Stimulated activated CD8-positive, alpha-beta memory T cell treated with anti-CD3 and anti-CD28 coated beads, Interleukin-7, amount 100 ng/mL, for 4 hours (primary cell): ENCODE results near the gene CALML5.
"Not testable (repeated sequence)": the region's sequence is repeated elsewhere in the genome, so short reads cannot be mapped to it uniquely, and the experiment has no call there.

Experiments
- DNase-seq, 2 donors: peaks; one replicate each; pipeline ENCODE4 v3.0.0-alpha.2; 2020; ENCODE audit warnings: low read depth in 2 of 2

CALML5 gene

GRCh38 chr10:5482016-5482415, 17.4 kb downstream of the CALML5 start:
- DNase-seq = no peak

DNA sequence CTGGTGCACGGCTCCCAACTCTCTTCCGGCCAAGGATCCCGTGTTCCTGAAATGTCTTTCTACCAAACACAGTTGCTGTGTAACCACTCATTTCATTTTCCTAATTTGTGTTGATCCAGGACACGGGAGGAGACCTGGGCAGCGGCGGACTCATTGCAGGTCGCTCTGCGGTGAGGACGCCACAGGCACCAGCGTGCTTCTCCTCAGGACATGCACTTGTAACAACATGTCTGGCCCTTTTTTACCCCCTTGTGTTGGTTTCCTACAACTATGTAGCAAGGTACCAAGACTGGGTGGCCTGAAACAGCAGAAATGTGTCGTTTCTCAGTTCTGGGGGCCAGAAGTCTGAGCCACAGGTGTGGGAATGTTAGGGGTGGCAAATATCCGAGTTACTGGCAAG, 18.2 kb downstream of the CALML5 start:
- no peak for DNase-seq

GRCh38 chr10:5480162-5480941, 19.0 kb downstream of the CALML5 start:
- DNase-seq = no peak

DNA sequence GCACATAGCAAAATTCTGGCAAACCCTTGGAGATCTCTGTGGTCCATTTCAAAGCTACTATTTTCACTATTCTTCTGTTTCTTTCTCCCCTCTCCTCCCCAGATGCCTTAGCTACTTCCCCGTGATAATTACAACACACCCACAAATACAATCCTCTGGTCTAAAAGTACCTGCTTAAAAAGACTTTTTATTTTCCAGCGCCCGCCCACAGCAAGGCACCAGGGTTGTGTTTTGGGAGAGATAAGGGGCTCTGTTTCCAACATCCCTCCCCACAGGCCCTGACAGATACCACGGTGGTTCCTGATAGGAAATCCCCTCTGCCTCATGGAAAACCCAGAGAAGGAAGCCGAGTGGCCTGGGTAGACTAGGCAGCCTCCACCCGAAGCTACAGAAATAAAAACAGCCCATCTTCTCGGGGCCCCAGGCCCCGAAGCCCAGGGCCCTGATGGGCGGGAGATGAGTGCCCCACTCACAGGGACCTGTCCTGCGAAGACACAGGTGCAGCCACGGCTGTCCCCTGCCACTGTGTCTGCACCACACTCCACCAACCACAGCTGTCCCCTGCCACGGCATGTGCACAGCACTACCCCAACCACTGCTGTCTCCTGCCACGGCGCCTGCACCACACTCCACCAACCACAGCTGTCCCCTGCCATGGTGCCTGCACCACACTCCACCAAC, 19.7 kb downstream of the CALML5 start:
- no peak for DNase-seq

GRCh38 chr10:5478694-5479305, 20.6 kb downstream of the CALML5 start:
- DNase-seq = no peak

DNA sequence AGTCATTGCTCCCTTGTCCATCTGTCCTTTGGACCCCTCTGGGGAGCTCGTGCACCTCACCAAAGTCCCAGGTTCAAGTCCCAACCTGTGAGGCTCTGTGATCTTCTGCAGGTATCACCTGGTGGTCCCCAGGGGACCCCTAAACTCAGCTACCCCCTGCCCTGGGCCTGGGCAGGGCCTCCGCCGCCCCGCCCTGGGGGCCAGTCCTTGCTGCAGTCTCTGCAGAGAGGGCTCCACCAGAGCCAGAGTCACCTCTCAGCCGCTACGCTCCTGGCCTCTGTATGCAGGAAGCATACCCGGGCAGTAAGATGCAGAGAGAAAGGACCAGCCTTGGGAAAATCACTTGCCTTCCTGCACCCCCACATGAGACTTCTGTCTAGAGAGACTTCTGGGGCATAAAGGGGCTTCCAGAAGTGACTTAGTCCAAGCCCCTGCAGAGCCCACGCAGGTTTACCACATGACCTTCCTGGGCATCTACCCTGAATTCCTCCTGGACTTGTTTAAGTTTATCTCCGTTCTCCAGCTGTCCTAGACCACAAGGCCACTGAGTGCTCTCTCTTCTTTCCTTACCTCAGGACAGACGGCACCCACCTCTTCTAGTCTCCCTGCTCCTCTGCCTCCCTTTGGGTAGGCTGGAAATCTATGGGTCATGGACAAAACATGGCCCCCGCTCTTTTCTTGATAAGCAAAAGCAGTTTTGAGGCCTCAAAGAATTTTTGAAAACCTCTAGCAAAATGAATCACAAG, 21.2 kb downstream of the CALML5 start:
- no peak for DNase-seq

DNA sequence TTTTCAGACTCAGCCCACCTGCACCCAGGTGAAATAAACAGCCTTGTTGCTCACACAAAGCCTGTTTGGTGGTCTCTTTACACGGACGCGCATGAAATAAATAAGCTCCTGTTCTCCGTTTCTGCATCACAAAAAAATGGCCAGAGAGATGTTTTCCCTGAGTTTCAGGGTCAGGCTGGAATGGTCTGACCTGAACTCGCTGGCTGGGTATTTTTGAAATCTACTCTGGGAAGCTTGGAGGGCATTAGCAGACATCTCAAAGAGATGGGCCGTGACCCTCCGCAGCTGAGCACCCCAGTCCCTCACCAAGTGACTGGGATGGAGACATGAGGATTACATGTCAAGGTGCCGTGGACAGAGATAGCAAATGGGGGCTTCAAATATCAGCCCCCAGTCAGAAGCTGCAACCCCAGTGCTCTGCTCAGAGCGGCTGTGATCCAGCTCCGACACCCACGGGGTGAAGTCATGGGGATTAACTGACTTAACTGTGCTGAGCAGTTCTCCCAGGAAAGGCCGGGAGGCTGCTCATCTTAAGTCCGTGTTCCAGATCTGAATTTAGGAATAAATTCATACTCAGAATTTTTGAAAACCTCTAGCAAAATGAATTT, 22.3 kb downstream of the CALML5 start:
- no peak for DNase-seq

- DNase-seq = not testable (repeated sequence)
Measured at GRCh38 chr10:5475974-5476807, 23.2 kb downstream of the CALML5 start.

DNA sequence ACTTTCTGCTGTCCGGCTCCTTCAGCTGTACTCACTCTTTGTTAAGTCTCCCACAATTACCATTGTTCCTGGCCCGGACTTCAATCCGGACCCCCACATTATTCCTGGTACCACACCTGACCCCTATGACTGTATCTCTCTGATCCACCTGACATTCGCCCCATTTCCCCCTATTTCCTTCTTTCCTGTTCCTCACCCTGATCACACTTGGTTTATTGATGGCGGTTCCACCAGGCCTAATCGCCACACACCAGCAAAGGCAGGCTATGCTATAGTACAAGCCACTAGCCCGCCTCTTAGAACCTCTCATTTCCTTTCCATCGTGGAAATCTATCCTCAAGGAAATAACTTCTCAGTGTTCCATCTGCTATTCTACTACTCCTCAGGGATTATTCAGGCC, 24.3 kb downstream of the CALML5 start:
- not testable (repeated sequence) for DNase-seq

DNA sequence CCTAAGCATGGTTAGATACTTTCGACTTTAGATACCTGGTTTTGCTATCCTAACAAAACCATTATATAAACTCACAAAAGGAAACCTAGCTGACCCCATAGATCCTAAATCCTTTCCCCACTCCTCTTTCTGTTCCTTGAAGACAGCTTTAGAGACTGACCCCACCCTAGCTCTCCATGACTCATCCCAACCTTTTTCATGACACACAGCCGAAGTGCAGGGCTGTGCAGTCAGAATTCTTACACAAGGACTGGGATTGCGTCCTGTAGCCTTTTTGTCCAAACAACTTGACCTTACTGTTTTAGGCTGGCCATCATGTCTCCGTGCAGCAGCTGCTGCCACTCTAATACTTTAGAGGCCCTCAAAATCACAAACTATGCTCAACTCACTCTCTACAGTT, 24.7 kb downstream of the CALML5 start:
- not testable (repeated sequence) for DNase-seq

- no peak for DNase-seq
Measured at GRCh38 chr10:5470062-5470751, 29.2 kb downstream of the CALML5 start.

GRCh38 chr10:5469353-5470061, 29.9 kb downstream of the CALML5 start:
- DNase-seq = no peak

GRCh38 chr10:5468262-5469106, 30.9 kb downstream of the CALML5 start:
- DNase-seq = no peak

DNA sequence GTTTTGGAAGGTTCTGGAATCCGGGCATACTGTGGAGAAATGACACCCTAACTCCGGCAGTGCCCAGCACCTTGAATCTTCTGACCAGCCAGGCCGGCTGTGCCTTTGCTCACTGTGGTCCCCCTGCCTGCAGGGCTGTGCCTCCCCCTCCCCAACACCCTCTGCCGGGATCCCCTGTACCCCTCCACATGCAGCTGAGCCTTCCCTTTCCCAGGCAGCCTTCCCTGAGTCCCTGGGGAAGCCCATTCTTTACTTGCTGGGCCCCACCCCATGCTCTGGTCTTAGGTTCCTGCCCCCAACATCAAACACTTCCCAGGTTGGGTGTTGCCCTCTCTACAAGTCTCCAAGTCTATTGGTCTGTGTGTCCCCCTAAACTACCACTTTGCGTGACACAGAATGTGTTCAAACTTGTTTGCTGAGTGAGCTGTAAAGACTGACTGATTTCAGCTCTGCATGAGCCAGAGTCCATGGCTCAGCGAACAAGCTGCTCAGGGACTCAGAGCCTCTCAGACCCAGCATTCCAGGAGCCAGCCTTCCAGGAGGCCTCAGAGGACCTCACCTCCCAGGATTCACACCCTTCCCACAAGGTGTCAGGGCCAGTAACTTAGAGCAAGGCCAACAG, 31.6 kb downstream of the CALML5 start:
- DNase-seq = no peak

DNA sequence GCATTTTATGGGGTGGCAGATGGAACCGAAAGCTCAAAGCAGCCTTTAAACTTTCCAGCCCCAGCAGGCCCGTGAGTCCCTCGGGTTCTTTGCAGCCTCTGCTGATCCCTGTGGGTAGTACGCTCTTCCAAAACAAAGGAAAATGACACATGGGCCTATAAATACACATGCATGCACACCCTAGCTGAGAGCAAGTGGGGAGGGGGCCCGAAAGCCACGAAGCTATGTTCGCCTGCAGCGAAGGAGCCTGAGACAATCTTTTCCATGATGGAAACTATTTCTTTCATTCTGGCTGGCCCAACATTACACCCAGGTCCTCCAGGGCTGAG, 32.2 kb downstream of the CALML5 start:
- DNase-seq = no peak

DNA sequence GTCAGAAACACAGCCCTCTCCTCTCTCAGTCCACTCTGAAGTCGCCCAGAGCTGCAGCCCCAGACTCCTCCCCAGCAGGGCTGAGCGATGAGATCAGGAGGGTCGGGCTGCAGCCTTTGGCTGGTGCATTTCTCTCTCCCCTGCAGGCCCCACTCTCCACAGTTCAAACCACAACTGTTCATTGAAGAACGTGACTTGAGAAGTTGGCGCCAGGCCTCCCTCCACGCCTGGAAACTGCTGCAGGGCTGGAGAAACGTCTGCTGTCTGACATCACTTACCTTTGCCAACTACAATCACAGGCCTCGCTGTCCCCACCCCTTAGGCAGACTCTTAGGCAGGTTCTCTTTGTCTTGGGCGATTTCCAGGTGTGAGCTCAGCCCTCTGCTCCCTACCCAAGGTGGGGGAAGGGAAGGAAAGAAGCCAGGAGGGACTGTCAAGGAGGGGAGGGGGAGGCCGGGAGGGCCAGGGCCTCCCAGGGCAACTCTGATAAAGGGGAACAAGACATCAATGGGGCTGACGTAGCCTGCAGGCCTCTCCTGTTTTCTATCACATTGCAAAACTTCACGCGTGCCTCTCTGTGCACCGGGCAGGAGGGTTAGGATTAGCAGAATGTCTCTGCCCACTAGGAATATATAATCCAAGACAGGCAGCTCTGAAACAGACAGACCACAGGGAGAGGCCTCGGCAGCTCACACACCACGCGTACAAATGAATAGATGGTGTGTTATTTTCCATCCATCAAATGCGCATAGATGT, 32.7 kb downstream of the CALML5 start:
- no peak for DNase-seq

DNA sequence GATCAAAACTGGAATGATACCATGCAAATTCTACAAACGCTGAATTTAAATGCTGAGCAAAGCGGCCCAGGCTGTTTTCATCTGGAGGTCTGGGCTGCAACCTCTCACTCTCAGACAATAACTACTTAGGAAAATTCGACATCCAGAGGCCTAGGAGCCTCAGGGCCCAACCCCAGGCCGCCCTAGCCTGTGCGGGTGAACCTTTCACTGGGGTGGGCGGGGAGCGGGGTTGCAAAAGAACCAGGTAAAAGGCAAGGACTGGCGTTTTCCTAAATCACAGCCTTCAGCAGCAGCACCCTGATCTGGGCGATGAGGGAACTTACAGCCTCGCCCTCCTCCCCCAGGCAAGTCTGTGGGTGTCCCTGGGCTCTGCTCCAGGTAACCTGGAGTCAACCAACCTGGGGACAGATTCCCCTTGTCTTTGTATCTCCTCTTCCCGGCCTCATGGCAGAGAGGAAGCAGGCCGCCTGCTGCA, 33.4 kb downstream of the CALML5 start:
- DNase-seq = no peak

- DNase-seq = no peak
Measured at GRCh38 chr10:5464546-5464945, 34.8 kb downstream of the CALML5 start.
